Calu3 (cell line): ENCODE results near the gene RNF181. TPM values are rescaled to one million over a fixed set of nuclear protein-coding genes. Genes with fewer than 3 reads are reported as not detected.

ENCODE experiments used
- BruUV-seq: library from RNA; stranded (reverse); fragments of 400-500 nt; replicated peaks from 2 replicates; lab custom pipeline; 2021; lab: Mats Ljungman, UMichigan
- CTCF ChIA-PET: fragments of 300-600 bp; sonication (Branson Sonifier 250); formaldehyde crosslinking; loops from one replicate; lab custom pipeline; 2022; ENCODE audit warnings: antibody characterized with exemption; lab: Charles Lee
- DNase-seq: peaks from one replicate; pipeline ENCODE4 v3.0.0; 2022
- H3K27ac Mint-ChIP-seq: one replicate; pipeline ENCODE4 v1.8.0; 2022; ENCODE audit warnings: mixed read lengths; ENCODE audit not compliant: unreplicated experiment
- H3K27me3 Mint-ChIP-seq: one replicate; pipeline ENCODE4 v1.8.0; 2022; ENCODE audit warnings: mixed read lengths; ENCODE audit not compliant: unreplicated experiment
- H3K36me3 Mint-ChIP-seq: one replicate; pipeline ENCODE4 v1.8.0; 2022; ENCODE audit warnings: mild to moderate bottlenecking, moderate library complexity, mixed read lengths; ENCODE audit not compliant: insufficient read depth, unreplicated experiment
- H3K4me1 Mint-ChIP-seq: one replicate; pipeline ENCODE4 v1.8.0; 2022; ENCODE audit warnings: mild to moderate bottlenecking, low read depth, mixed read lengths; ENCODE audit not compliant: unreplicated experiment
- H3K4me3 Mint-ChIP-seq: one replicate; pipeline ENCODE4 v1.8.0; 2022; ENCODE audit warnings: mild to moderate bottlenecking, low read depth, moderate library complexity, mixed read lengths; ENCODE audit not compliant: unreplicated experiment
- H3K9me3 Mint-ChIP-seq: one replicate; pipeline ENCODE4 v1.8.0; 2022; ENCODE audit warnings: low read depth, mixed read lengths; ENCODE audit not compliant: unreplicated experiment
- intact Hi-C: fragments of 100-400 bp; cut with micrococcal nuclease; formaldehyde crosslinking; loops from one replicate; pipeline ENCODE4 v1.10.0; 2022; ENCODE audit not compliant: unreplicated experiment
- total RNA-seq: library from RNA; stranded (reverse); gene quantifications from 2 replicates; pipeline ENCODE4 v1.2.3, GENCODE V29; 2022
- TF ChIP-seq, protein P1 (sequence below): fragments of 200-600 bp; IDR thresholded peaks from one replicate; pipeline ENCODE4 v1.8.0; 2022; ENCODE audit warnings: antibody characterized with exemption; ENCODE audit not compliant: unreplicated experiment

RNF181 gene
- total RNA-seq, 1 experiment from 2014 or later = 101 TPM

DNA sequence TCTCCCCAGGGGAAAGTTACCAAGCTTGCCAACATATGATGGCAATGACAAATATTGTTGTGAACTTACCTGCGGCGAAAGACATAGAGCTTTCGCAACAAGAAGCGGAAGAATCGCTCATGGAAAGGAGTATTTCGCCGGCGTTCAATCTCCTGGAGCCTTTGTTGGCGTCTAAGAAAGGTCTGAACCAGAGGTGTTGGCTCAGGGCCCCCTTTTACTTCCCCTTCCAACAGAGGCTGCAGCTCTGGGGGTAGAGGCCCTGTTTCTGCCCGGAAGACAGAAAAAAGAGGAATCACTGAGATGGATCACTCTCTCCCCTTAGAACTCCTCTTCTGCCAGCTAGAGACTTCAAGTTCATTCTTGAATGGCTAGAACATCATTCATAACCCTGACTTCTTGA, 45.1 kb upstream of the RNF181 start:
- BruUV-seq = no TSS peak
- TF ChIP-seq, protein P1, sequence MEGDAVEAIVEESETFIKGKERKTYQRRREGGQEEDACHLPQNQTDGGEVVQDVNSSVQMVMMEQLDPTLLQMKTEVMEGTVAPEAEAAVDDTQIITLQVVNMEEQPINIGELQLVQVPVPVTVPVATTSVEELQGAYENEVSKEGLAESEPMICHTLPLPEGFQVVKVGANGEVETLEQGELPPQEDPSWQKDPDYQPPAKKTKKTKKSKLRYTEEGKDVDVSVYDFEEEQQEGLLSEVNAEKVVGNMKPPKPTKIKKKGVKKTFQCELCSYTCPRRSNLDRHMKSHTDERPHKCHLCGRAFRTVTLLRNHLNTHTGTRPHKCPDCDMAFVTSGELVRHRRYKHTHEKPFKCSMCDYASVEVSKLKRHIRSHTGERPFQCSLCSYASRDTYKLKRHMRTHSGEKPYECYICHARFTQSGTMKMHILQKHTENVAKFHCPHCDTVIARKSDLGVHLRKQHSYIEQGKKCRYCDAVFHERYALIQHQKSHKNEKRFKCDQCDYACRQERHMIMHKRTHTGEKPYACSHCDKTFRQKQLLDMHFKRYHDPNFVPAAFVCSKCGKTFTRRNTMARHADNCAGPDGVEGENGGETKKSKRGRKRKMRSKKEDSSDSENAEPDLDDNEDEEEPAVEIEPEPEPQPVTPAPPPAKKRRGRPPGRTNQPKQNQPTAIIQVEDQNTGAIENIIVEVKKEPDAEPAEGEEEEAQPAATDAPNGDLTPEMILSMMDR = no peak
- H3K4me1 Mint-ChIP-seq = peaks cover 10% of the 10 kb centered on the region
- no peak overlapping the region for H3K4me3 Mint-ChIP-seq
- H3K27me3 Mint-ChIP-seq = no peaks in the 10 kb centered on the region
- no peak overlapping the region for H3K27ac Mint-ChIP-seq
- intact Hi-C loops = no loop called here
- CTCF ChIA-PET = interaction anchor here (1.8 to 2.7 kb wide), 3 partner anchors 11 to 159 kb away, joined by 9 to 25 read pairs (median 20); partner anchors contain the start of gene MAT2A
- peaks cover 68% of the 10 kb centered on the region for H3K36me3 Mint-ChIP-seq
- H3K9me3 Mint-ChIP-seq = no peaks in the 10 kb centered on the region
- no peak for DNase-seq

DNA sequence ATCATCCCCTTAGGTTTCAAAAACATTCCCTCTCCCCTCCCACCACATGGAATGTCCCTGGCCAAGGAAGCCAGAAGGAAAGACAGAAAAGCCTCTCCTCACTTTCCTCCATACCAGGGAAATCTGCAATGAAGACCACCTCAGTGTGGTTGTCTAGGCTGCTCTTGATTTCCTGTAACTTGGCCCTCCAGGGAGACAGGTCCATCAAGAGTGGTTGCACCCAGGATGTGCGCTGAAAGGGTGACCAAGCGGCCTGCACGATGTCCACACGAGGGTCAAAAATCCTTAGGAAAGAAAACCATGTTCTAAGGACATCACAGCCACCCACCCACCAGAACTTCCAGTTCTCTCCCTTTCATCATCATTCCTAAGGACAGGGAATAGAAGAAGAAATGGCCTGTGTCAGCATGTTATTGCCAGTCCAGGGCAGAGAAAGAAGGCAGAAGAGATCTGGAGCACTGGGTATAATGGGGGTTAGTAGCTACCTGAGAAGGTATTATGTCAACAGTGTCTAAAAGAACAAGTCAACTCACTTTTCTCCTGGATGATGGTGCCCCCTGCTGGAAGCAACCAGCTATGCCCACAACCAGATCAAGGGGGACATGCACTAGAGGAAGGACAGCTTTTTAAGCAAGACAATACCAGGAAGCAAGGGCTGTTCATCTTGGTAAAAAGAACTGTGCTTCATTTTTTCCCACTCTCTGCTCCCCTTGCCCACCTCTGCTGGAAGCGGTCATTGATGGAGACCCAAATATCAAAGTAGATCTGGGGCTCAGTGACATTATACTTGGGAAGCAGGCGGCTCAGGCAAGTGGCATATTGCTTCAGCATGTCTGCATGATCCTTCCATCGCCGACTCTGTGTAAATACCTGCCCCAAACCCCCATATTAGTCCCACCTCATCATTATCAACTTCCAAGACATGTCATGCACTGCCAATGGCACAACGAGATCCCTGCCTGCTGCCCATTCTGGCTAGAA, 43.6 kb upstream of the RNF181 start:
- intact Hi-C loops = loop anchor here (1.0 kb wide), 2 partner anchors 131 to 161 kb away; no protein-coding TSS in a partner anchor
- Mint-ChIP-seq H3K27ac (no peak overlapping the region), H3K9me3 (no peaks in the 10 kb centered on the region), H3K4me1 (peaks cover 10% of the 10 kb centered on the region), H3K27me3 (no peaks in the 10 kb centered on the region), H3K4me3 (no peak overlapping the region), H3K36me3 (peaks cover 53% of the 10 kb centered on the region)
- peak; percentile 87 for DNase-seq
- no TSS peak for BruUV-seq
- CTCF ChIA-PET = interaction anchor here (0.6 to 2.7 kb wide), 13 partner anchors 9 to 160 kb away, joined by 3 to 66 read pairs (median 5); partner anchors contain the start of genes GGCX, MAT2A, RNF181 and SH2D6
- TF ChIP-seq, protein P1 = peak; percentile 77

DNA sequence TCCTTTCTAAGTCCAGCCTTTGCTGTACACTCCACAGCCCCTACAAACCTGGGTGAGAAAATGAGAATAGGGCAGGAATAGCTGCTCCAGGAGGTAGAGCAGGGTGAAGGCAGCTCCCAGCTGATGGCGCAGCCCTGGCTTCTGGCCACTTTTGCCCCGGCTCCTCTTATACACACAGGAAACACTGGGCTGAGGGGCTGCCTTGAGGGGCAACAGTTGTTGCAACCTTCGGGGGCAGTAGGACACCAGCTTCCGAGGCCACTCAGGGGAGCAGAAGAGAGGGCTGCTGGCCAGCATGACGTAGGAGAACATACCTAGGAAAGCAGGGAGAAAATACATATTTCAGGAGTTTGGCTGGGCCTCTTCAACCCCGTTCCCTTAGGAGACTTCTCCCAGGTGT, 42.4 kb upstream of the RNF181 start:
- CTCF ChIA-PET = interaction anchor here (2.5 to 2.7 kb wide), 2 partner anchors 133 to 161 kb away, joined by 25 to 66 read pairs; partner anchors contain the start of gene SH2D6
- Mint-ChIP-seq H3K4me1 (peaks cover 3% of the 10 kb centered on the region), H3K27ac (no peak overlapping the region), H3K4me3 (no peak overlapping the region), H3K36me3 (peaks cover 49% of the 10 kb centered on the region), H3K27me3 (no peaks in the 10 kb centered on the region), H3K9me3 (no peaks in the 10 kb centered on the region)
- no peak for DNase-seq
- intact Hi-C loops = no loop called here
- BruUV-seq = no TSS peak
- TF ChIP-seq, protein P1 = no peak

DNA sequence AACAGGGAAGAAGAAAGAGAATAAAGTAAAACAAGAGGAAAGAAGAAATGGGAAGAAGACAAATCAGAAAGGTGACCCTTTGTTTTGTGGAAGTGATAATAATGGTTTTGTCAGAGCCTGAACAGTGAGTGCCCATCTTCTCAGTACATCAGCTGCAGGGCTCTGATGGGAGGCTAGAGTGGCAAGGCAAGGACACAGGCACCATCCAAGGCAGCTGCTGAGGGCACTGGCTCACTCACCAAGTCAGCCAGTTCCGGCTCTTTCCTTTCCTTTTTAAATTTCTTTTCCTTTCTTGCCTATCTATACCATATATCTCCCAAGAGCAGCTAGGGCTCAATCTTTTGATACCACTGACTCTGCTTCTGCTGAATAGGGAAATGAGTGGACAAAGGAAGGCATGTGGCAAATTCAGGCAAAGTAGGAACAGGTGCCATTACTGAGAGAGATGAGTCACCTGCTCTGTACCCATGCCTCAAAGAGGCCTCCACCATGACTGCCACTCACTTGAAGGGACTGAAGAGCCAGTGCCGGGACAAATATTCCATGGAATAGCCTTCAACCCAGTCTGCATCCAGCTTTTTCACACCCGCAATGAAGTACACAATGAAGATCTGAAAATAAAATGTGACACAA, 40.4 kb upstream of the RNF181 start:
- Mint-ChIP-seq H3K27ac (no peak overlapping the region), H3K9me3 (no peaks in the 10 kb centered on the region), H3K4me1 (peaks cover 10% of the 10 kb centered on the region), H3K27me3 (no peaks in the 10 kb centered on the region), H3K36me3 (peaks cover 33% of the 10 kb centered on the region), H3K4me3 (no peak overlapping the region)
- intact Hi-C loops = no loop called here
- CTCF ChIA-PET = no interaction called here
- BruUV-seq = no TSS peak
- TF ChIP-seq, protein P1 = no peak
- DNase-seq = no peak
